Epithelial cell of prostate (primary cell): ENCODE measurements around the gene PNMA6E.
"Not testable (repeated sequence)": the region's sequence is repeated elsewhere in the genome, so short reads cannot be mapped to it uniquely, and the experiment has no call there.

Experiments
- DNase-seq: peaks from one replicate; pipeline ENCODE4 v3.0.0-alpha.2; 2011; ENCODE audit warnings: low read depth, low spot score
- H3K27ac ChIP-seq: fragments of 450-650 bp; 2 replicates; pipeline ENCODE4 v1.5.1; 2017; ENCODE audit warnings: mild to moderate bottlenecking

The PNMA6E gene

DNA sequence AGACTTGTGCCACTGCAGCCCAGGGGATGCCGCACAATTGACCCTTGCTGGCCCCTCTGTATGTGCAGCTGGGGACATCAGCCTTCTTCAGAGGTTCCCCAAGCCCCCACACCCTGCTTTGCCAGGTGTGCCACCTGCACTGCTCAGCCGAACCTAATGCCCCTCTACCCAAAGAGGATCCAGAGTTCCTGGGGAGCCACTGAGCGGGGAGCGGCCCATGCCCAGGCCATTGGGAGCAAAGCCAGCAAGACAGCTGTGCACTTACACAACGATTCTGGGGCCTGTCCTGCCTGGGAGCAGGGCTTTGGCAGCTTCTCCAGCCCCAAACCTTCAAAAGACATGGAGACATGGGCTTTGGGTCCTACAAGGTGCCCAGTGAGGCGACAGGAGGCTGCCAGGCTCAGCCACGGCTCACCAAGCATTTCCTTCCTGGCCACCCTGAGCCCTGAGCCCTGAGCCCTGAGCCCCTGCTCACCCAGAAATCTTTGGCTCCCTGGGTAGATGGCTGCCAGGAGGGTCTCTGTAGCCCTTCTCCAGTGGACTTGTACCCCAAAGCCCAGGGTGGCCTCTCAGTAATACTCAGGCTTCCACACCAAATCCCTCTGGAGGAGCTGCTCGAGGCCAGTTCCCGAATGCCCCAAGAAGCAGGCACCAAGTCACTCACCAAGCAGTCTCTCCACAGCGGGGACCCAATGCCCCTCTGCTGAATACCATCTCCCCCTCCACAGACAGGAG, 13.0 kb downstream of the PNMA6E start:
- H3K27ac ChIP-seq, result no peak overlapping the region
- DNase-seq, result no peak

DNA sequence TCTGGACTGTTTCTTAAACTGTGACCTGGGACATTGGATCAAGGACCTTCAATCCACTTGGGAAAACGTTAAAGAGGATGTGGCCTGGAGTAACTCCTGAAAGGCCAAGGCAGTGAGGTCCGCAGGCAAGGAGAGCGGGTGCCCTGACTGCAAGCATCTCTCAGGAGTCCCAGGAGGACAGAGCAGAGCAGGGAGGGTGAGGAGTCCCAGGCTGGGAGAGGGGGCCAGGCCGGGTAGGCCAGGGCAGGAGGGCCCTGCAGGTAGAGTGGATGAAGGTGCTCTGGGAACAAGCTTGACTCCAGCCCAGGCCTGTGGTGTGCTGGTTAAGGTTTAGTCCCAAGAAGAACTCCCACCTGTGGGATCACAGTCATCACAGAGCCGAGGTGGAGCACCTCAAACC, 13.8 kb downstream of the PNMA6E start:
- DNase-seq, result no peak
- H3K27ac ChIP-seq, result no peak overlapping the region

DNA sequence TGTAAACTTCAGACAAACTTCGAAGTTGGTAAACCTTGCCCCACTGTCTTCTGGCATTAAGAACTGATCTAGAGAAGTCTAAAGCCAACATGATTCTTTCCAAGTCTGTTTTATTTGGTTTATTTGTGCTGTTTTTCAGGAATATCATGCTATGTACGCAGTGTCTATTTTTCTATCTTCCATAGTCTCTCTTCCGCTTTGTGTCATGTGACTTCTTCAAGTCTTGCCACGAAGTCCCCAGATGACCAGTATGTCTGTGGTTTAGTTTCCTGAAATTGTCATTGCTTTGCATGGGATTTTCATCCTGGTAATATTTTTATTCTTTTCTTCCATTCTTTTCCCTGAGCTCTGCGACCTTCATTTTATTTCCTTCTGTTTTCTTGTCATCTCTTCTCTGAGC, 15.1 kb downstream of the PNMA6E start:
- DNase-seq, result no peak
- H3K27ac ChIP-seq, result no peak overlapping the region

DNA sequence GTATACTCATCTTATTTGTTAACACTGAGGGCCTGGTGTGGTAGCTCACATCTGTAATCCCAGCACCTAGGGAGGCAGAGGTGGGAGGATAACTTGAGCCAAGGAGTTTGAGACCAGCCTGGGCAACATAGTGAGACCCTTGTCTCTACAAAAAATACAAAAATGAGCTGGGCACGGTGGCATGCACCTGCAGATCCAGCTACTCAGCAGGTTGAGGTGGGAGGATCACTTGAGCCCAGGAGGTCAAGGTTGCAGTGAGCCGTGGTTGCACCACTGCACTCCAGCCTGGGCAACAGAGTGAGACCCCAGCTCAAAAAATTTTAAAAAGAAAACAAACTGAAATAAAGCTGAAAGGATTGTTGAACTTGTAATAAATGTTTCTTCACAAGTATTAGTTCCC, 16.2 kb downstream of the PNMA6E start:
- not testable (repeated sequence) for H3K27ac ChIP-seq, DNase-seq

DNA sequence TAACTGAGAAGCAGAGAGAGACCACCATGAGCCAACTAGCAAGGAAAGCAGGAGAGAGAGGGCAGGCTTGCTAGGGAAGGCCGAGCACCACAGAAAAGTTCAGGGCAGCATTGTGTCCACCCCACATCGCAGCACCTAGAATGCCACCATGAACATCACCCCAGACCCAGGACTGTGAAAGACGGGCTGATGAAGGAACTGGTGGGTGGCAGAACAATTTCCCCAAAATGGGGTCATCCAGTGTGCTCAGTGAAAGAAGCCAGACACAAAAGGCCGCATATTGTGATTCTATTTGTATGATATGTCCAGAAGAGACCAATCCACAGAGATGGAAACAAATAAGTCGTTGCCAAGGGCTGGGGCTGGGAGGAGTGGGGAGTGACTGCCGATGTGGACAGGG, 16.8 kb downstream of the PNMA6E start:
- DNase-seq, result no peak
- no peak overlapping the region for H3K27ac ChIP-seq

DNA sequence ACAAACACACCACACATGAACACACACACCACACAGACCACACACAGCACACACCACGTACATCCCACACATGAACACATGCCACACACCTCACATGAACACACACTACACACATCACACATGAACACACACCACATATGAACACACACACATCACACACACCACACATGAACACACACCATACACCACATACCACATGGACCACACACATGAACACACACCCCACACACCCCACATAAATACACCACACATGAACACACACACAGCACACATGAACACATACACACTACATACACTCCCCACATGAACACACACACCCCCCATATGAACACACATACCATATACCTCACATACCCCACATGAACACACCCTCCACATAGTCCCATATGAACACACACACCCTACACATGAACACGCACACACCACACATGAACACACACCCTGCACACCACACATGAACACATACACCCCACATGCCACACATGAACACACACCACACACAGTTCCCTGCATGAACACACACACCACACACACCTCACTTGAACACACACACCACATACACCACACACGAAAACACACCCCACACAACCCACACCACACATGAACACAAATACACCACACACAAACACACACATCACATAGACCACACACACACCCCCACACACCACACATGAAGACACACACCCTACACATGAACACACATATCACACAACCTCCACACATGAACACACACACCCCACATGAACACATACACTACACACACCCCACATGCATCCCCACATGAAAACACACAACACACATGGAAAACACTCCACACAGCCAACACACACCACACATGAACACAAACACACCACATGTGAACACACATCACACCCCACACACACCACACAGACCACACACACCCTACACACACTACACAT, 18.3 kb downstream of the PNMA6E start:
- no peak for DNase-seq
- H3K27ac ChIP-seq, result no peak overlapping the region

DNA sequence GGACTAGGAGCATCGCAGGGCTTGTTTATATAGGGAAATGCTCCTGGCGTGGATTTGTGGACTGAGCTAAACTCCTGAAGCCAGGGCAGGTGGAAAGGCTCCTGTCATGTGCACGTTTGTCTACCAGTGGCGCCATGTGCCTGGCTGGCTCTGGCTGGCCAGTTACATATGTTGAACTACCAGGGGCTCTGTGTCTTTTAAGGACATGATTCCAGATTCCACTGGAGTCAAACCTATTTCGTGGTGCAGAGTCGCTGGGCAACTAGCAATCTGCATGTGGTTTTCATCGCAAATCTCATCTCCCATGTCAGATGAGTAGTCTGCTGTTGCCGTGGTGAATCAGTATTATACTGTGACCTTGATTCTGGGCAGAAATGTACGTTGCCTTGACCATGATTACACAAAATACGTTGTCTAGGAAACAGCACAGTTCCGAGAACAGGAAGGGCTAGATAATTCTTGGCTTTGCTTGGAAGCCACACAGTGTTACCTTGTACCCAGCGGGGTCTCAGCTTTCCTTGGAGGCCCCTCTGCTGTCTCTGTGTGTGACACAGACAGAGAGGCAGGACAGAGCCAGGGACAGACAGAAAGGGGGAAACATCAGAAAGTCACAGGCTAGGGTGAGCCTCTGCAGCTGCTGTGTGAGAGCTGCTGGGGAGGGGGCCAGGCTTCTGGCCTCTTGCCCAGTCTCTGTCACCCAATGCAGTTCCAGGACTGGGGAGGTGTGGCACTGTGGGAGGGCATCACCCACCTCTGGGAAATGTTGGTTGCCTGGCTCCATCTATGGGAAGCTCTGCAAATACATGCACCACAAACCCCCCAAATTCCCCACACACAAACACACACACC, 19.2 kb downstream of the PNMA6E start:
- no peak overlapping the region for H3K27ac ChIP-seq
- no peak for DNase-seq

DNA sequence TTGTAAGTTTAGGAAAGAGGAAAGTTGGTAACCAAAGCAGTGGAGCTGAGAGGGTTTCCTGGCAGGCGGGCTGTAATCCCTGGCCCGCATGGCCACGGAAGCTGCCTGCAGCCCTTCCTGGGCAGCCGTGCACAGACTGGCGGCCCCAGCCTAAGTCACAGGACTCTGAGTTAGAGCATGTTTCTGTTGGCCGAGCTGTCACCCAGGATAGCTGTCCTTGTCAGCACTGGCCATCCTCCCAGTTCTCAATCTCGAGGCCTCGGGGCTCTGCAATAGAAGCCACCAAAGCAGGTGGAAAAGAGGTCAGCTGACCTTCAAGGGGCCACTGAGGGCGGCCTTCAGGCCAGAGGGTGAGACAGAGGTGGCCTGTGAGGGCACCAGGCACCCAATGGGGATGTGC, 20.5 kb downstream of the PNMA6E start:
- H3K27ac ChIP-seq, result no peak overlapping the region
- DNase-seq, result no peak

DNA sequence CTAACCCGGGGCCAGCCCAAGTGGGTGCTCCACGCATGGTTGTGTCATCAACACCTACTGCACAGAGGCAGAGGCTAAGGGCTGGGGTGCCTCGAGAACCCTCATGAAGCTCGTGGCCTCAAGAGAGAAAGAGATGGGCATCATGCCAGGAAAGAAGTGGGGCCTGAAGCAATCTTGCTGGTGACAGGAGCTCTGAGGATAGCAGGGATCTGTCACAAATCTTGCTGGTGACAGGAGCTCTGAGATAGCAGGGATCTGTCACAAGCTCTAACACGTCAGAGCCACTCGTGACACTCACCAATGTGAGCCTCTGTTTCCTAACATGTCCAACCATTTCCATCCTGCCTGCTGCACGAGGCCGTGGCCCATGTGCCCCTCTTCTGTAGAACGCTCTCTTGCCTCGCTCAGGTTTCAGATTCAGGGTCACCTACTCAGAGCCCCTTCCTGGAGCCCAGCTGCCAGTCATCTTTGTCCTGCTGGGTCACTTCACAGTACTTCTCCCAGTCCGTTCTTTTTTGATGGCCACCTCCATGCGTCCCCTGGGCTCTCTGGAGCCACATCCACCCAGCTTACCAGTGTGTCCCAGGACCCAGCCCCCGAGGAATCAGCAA, 21.1 kb downstream of the PNMA6E start:
- no peak for DNase-seq
- no peak overlapping the region for H3K27ac ChIP-seq

DNA sequence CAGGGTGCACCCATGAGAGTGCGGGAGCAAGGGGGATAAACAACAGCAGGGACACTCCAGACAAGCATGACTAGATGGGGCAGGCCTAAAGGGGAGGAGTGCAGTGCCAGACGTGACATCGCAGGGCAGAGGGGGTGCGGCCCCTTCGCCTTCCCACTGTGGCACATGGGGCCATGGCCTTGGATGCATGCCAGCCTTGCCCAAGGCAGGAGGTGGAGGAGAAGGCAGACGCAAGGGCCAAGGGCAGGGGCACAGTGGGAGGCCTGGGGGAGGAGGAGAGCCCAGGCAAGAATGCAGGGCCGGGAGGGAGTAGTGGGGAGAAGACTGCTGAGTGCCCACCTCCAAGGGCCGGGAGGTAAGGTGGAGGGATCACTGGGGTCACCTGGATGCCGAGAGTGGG, 21.6 kb downstream of the PNMA6E start:
- DNase-seq, result no peak

DNA sequence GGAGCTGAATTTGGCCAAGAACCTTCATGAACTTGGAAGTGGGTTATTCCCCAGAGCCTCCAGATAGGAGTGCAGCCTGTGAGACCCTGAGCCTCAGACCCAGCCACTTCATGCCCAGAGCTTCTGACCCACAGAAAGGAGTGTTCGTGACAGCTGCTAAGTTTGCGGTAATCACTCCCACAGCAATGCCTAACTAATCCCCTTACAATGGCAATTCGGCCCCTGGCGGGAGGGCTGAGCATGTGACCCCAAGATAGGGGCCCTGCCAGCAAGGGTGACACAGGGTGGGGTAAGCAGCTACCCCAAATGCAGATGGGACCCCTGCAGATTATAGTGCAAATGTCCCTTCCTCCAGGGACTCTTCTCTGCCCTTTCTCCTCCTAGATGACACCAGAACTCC, 22.5 kb downstream of the PNMA6E start:
- H3K27ac ChIP-seq, result no peak overlapping the region
- no peak for DNase-seq

More for the DNA sequence above, 21.6 kb downstream of the PNMA6E start:
- H3K27ac ChIP-seq, result no peak overlapping the region

DNA sequence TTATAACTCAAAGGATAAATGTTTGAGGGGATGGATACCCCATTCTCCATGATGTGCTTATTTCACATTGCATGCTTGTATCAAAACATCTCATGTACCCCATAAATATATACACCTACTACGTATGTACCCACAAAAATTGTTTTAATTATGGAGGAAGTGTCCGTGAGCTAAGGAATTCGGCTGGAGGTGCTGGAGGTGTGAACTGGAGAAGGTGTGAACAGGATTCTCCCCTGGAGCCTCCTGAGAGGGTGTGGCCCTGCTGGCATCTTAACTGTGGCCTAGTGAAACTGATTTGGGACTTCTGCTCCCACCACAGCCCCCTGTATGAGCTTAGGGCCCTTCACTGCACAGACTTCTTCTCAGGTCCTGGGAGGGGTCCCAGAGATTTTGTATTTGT, 23.4 kb downstream of the PNMA6E start:
- H3K27ac ChIP-seq, result no peak overlapping the region

DNA sequence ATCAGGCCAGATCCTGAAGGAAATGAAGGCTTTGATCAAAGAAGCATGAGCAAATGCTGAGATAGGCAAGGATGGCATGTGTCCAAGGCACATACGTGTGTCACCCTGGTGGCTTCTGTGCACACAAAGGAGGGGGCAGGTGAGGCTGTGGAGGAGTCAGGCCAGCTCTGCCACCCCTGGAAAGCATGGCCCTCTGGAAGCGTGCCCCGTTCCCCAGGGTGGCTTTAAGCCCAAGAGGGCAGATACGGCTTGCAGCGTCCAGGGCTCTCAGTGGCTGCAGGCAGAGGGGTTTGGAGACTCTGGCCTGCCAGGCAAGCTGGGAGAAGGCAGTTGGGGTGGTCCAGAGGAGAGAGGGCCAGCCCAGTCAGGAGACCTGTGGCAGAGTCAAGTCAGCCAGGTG, 25.6 kb downstream of the PNMA6E start:
- no peak overlapping the region for H3K27ac ChIP-seq
- DNase-seq, result no peak

More for the DNA sequence above, 23.4 kb downstream of the PNMA6E start:
- DNase-seq, result no peak

DNA sequence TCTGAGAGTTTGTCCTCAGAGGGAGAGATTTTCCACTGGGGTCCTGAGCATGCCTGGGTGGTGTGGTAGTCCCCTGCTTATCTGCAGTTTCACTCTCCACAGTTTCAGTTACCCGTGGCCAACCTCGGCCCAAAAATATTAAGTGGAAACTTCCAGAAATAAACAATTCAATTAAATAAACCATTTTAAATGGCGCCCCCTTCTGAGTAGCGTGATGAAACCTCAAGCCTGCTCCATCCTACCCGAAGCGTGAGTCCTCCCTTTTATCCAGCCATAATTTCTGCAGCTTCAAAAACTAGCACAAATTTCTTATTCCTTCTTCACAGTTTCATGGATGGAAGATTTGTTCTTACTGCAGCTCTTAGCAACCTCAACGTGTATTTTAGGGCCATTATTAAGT, 26.7 kb downstream of the PNMA6E start:
- DNase-seq, result no peak
- H3K27ac ChIP-seq, result no peak overlapping the region

DNA sequence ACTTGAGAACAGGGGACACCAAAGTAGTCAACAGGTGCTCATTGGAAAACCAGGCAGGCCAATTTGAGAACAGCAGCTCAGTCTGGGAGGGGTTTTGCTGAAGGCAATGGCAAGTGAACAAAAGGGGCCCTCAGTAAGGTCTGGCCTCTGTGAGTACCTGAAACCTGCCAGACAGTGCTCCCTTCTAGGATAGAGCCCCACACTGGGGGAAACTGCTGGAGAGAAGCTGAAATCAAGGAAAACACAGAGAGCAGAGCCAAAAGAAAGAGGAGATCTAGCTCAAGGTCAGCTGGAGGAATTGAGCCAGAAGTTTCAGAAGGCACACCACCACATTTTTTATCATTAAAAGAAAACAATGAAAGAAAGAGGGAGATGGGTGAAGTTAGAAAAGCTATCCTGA, 28.2 kb downstream of the PNMA6E start:
- no peak for DNase-seq
- no peak overlapping the region for H3K27ac ChIP-seq

DNA sequence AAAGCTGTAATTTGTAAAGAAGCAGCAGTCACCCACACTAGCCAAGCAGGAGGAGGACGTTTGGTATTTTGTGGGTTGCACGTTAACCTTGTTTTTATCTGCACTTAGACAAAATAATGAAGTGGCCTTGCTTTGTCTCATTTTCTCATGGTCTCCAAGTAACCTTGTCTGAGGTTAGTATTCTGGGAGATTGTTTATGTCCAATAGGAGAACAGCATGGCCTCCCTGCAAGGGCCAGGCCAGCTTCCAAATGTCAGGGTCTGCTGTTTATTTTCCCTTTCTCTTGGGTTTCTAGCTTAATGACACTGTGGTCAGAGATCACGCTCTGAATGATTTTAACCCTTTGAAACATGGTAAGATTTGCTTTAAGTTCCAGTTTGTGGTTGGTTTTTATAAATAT, 29.9 kb downstream of the PNMA6E start:
- DNase-seq, result no peak
- H3K27ac ChIP-seq, result no peak overlapping the region

DNA sequence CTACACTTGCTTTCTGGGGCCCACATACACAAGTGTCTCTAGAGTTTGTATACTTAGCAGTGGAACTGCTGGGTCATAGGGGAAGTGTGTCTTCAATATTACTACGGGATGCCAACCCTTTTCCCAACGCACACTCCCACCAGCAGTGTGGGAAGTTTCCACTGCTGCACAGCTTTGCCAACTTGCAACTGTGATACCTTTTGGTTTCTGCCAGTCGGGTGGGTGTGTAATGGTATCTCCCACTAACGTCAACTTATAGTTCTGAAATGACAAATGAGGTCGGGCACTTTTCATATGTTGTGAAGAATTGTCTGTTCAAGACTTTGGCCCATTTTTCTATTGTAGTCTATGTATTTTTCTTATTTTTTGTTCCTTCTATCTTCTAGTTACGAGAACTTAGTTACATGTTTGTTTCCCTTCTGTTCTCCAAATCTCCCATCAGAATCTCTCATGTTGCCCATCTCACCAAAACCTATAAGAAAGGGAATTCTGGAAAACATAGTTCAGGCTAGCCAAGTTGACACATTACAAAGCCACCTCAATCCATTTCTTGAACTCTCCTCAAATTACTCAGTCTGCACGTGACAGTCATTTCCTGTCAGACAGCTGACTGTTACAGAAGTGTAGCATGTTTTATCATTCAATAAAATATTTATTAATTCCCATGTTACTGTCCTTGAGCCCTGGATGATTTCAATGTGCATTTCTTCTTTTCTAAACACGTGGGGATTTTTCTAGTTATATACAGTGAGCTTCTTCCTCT, 30.7 kb downstream of the PNMA6E start:
- H3K27ac ChIP-seq, result no peak overlapping the region
- DNase-seq, result no peak

DNA sequence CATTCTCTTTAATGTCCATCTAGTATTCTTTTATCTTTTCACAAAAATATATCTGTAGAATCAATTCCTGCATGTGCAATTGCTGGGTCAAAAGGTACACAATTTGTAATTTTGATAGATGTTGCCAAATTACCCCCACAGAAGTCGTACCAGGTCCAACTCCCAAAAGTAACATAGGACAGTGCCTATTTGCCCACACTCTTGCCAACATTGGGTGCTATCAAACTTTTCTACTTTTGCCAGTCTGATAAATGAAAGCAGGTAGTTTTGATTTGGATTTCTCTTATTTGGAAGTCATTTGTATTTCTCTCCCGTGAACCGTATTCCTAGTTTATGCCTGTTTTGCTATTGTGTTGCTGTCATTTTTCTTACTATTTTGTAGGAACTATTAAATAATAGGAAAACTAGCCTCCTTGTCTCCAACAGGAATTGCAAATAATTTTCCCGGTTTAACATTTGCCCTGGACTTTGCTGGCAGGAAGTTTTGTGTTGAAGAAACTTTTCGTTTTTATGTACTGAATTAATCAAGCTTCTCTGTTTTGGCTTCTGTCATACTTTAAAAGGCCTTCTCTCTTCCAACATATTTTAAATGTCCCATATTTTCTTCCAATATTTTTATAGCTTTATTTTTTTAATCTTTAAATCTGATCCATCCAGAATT, 34.1 kb downstream of the PNMA6E start:
- no peak overlapping the region for H3K27ac ChIP-seq
- DNase-seq, result no peak

DNA sequence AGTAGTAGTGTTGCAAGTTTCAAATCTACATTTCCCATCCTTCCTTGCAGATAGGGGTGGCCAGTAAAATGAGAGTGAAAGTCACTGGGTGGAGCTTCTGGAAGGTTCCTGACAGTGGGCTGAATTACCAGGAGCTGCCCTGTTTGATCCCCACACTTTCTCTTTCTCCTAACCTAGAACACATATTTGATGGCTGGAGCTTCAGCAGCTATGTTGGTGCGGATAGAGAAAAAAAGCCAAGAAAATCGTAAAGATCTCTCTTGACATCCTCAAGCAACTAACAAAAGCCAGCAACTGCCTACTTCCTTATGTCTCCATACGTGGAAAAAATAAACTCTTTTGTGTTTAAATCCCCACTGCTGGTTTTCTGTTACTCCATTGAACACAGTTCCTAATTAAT, 35.0 kb downstream of the PNMA6E start:
- no peak overlapping the region for H3K27ac ChIP-seq
- DNase-seq, result no peak
